GM21619 (cell line): Measurements from ENCODE around the gene RNF182.
"Not testable (repeated sequence)": the region's sequence is repeated elsewhere in the genome, so short reads cannot be mapped to it uniquely, and the experiment has no call there.

Source experiments
- ATAC-seq: cut with Tn5 transposase; IDR thresholded peaks from one replicate; pipeline ENCODE4 v1.9.1; 2021; ENCODE audit not compliant: unreplicated experiment

RNF182 gene

GRCh38 chr6:13993416-13993815 lies 68.7 kb downstream of the RNF182 start:
- no peak for ATAC-seq

GRCh38 chr6:13998356-13998755 lies 73.6 kb downstream of the RNF182 start:
- no peak for ATAC-seq

GRCh38 chr6:14000901-14001300 lies 76.1 kb downstream of the RNF182 start:
- no peak for ATAC-seq

GRCh38 chr6:14001329-14002012 lies 76.7 kb downstream of the RNF182 start:
- no peak for ATAC-seq

GRCh38 chr6:14002176-14002947 lies 77.6 kb downstream of the RNF182 start:
- no peak for ATAC-seq

GRCh38 chr6:14004258-14004657 lies 79.5 kb downstream of the RNF182 start:
- ATAC-seq = no peak

GRCh38 chr6:14008809-14009208 lies 84.1 kb downstream of the RNF182 start:
- no peak for ATAC-seq

- ATAC-seq = no peak
Observed at GRCh38 chr6:14009431-14009830, 84.7 kb downstream of the RNF182 start.

GRCh38 chr6:14010275-14010674 lies 85.5 kb downstream of the RNF182 start:
- no peak for ATAC-seq

- no peak for ATAC-seq
Observed at GRCh38 chr6:14012313-14013030, 87.7 kb downstream of the RNF182 start.

- ATAC-seq = no peak
Observed at GRCh38 chr6:14015964-14016363, 91.2 kb downstream of the RNF182 start.

GRCh38 chr6:14016432-14016831 lies 91.7 kb downstream of the RNF182 start:
- ATAC-seq = no peak

GRCh38 chr6:14016935-14017625 lies 92.3 kb downstream of the RNF182 start:
- no peak for ATAC-seq

GRCh38 chr6:14017626-14018475 lies 93.1 kb downstream of the RNF182 start:
- ATAC-seq = no peak

GRCh38 chr6:14018559-14018958 lies 93.8 kb downstream of the RNF182 start:
- not testable (repeated sequence) for ATAC-seq

GRCh38 chr6:14020551-14020950 lies 95.8 kb downstream of the RNF182 start:
- no peak for ATAC-seq

- ATAC-seq = no peak
Observed at GRCh38 chr6:14021449-14021848, 96.7 kb downstream of the RNF182 start.

GRCh38 chr6:14022673-14023072 lies 97.9 kb downstream of the RNF182 start:
- no peak for ATAC-seq

- no peak for ATAC-seq
Observed at GRCh38 chr6:14023855-14024254, 99.1 kb downstream of the RNF182 start.

- no peak for ATAC-seq
Observed at GRCh38 chr6:14025160-14025559, 100.4 kb downstream of the RNF182 start.
